CD4-positive, alpha-beta T cell (primary cell): Measurements from ENCODE around the gene TRMT61A. TPM values are rescaled to one million over a fixed set of nuclear protein-coding genes. Genes with fewer than 3 reads are reported as not detected.

Experiments
- ATAC-seq: fragments of 200-7000 bp; cut with Tn5 transposase; one replicate; pipeline ENCODE4 v1.10.0; 2022; ENCODE audit warnings: mild to moderate bottlenecking; ENCODE audit not compliant: poor library complexity
- CTCF ChIA-PET: fragments of 350-600 bp; sonication (Branson Sonifier 250); formaldehyde crosslinking; loops from one replicate; lab custom pipeline; 2021; ENCODE audit warnings: antibody characterized with exemption, inconsistent platforms; lab: Charles Lee
- POLR2A ChIA-PET: fragments of 350-600 bp; sonication (Branson Sonifier 250); formaldehyde crosslinking; loops from one replicate; lab custom pipeline; 2021; ENCODE audit warnings: antibody characterized with exemption, inconsistent platforms; lab: Charles Lee
- DNase-seq, 14 experiments: peaks; one replicate each; pipeline ENCODE4 v3.0.0-alpha.2; 2013 to 2020; ENCODE audit warnings: mixed read lengths in 2 of 14
- H3K27ac ChIP-seq, 2 donors: one replicate each; pipeline versions ENCODE4 v1.5.1 to v1.7.0; 2013; ENCODE audit warnings: low read length in 2 of 2, low read depth in 1 of 2, mild to moderate bottlenecking in 1 of 2
- H3K27me3 ChIP-seq, 2 experiments: 1 replicate in 1 of 2; 2 replicates in 1 of 2; pipeline versions ENCODE4 v1.6.1 to v1.7.0; 2013; ENCODE audit warnings: low read length in 2 of 2, control low read depth in 1 of 2, mild to moderate bottlenecking in 1 of 2, moderate library complexity in 1 of 2; ENCODE audit not compliant: insufficient read depth in 2 of 2, control insufficient read depth in 1 of 2
- H3K36me3 ChIP-seq: one replicate; pipeline ENCODE4 v1.6.1; 2013; ENCODE audit warnings: low read length, control low read depth; ENCODE audit not compliant: insufficient read depth
- H3K4me1 ChIP-seq: one replicate; pipeline ENCODE4 v1.6.1; 2013; ENCODE audit warnings: low read length, control low read depth; ENCODE audit not compliant: insufficient read depth
- H3K4me3 ChIP-seq: one replicate; pipeline ENCODE4 v1.5.1; 2013; ENCODE audit warnings: mild to moderate bottlenecking, low read length, moderate library complexity
- H3K9me3 ChIP-seq, 2 experiments: 1 replicate in 1 of 2; 2 replicates in 1 of 2; pipeline versions ENCODE4 v1.6.1 to v1.7.0; 2013; ENCODE audit warnings: low read length in 2 of 2, mild to moderate bottlenecking in 2 of 2, control low read depth in 1 of 2, moderate library complexity in 1 of 2; ENCODE audit not compliant: control insufficient read depth in 1 of 2, insufficient read depth in 1 of 2
- H3K27ac Mint-ChIP-seq: one replicate; pipeline ENCODE4 v1.8.0; 2020; ENCODE audit warnings: mixed read lengths
- H3K27me3 Mint-ChIP-seq: one replicate; pipeline ENCODE4 v1.8.0; 2021; ENCODE audit warnings: mixed read lengths
- H3K36me3 Mint-ChIP-seq: one replicate; pipeline ENCODE4 v1.8.0; 2021; ENCODE audit warnings: low read depth, mixed read lengths
- H3K4me1 Mint-ChIP-seq: one replicate; pipeline ENCODE4 v1.8.0; 2021; ENCODE audit warnings: low read depth, mixed read lengths
- H3K4me3 Mint-ChIP-seq: one replicate; pipeline ENCODE4 v1.8.0; 2020; ENCODE audit warnings: mild to moderate bottlenecking, mixed read lengths
- H3K9me3 Mint-ChIP-seq: one replicate; pipeline ENCODE4 v1.8.0; 2020; ENCODE audit warnings: mixed read lengths
- CTCF ChIP-seq: fragments of 200-600 bp; IDR thresholded peaks from one replicate; pipeline ENCODE4 v1.8.0; 2022; ENCODE audit warnings: antibody characterized with exemption, mild to moderate bottlenecking
- intact Hi-C, 2 experiments: fragments of 100-400 bp; cut with DNase I in 1 of 2; cut with micrococcal nuclease in 1 of 2; formaldehyde crosslinking; loops; one replicate each; pipeline versions ENCODE4 v1.15.1 to v1.9.0; 2023 to 2025; cut with DNase I, micrococcal nuclease
- total RNA-seq, 174 experiments: library from RNA in 2 of 174; stranded (reverse) in 2 of 174; gene quantifications; one replicate each; pipeline ENCODE4 v1.2.3 and lab custom pipeline; 2021 to 2026

Gene TRMT61A
- total RNA-seq, 2 experiments from 2014 or later, result 9.2 to 9.8 TPM

- no peaks in the 10 kb centered on the region for H3K36me3 ChIP-seq
These were observed 18.5 kb downstream of the TRMT61A start for GRCh38 chr14:103547455-103547940.

GRCh38 chr14:103547941-103548462 lies 19.0 kb downstream of the TRMT61A start:
- ChIA-PET CTCF (interaction anchor here (2.2 to 3.8 kb wide), 2 partner anchors 27 to 29 kb away, joined by 7 to 22 read pairs; no protein-coding TSS in a partner anchor), POLR2A (no interaction called here)
- no peaks in the 10 kb centered on the region for H3K9me3 Mint-ChIP-seq
- Histone ChIP-seq H3K4me3 (no peak overlapping the region), H3K9me3 (no peaks in the 10 kb centered on the region), H3K27me3 (no peaks in the 10 kb centered on the region), H3K4me1 (peaks cover 8% of the 10 kb centered on the region), H3K27ac (no peak overlapping the region), H3K36me3 (no peaks in the 10 kb centered on the region)
- DNase-seq (no peak), ATAC-seq (no peak)
- no peaks in the 10 kb centered on the region for H3K4me1 Mint-ChIP-seq
- TF ChIP-seq CTCF, result no peak
- H3K4me3 Mint-ChIP-seq, result no peak overlapping the region
- H3K27ac Mint-ChIP-seq, result no peak overlapping the region
- H3K36me3 Mint-ChIP-seq, result no peaks in the 10 kb centered on the region
- intact Hi-C loops, result loop anchor here (2.0 to 5.0 kb wide), 2 partner anchors 441 to 443 kb away; no protein-coding TSS in a partner anchor
- no peaks in the 10 kb centered on the region for H3K27me3 Mint-ChIP-seq

More at GRCh38 chr14:103547455-103547940, 18.5 kb downstream of the TRMT61A start:
- Histone ChIP-seq H3K9me3 (no peaks in the 10 kb centered on the region), H3K4me1 (peaks cover 8% of the 10 kb centered on the region), H3K4me3 (no peak overlapping the region), H3K27me3 (peaks cover 0 to 3% of the 10 kb centered on the region in 2 experiments), H3K27ac (no peak overlapping the region)
- DNase-seq (no peak), ATAC-seq (no peak)
- Mint-ChIP-seq H3K4me1 (no peaks in the 10 kb centered on the region), H3K9me3 (no peaks in the 10 kb centered on the region), H3K4me3 (no peak overlapping the region), H3K27ac (no peak overlapping the region), H3K36me3 (no peaks in the 10 kb centered on the region), H3K27me3 (no peaks in the 10 kb centered on the region)
- CTCF ChIA-PET, result interaction anchor here (0.8 to 3.8 kb wide), 4 partner anchors 26 to 48 kb away, joined by 3 to 22 read pairs (median 6); no protein-coding TSS in a partner anchor
- intact Hi-C loops, result loop anchor here (2.0 to 5.0 kb wide), 2 partner anchors 440 to 443 kb away; no protein-coding TSS in a partner anchor
- POLR2A ChIA-PET, result no interaction called here
- no peak for TF ChIP-seq CTCF

GRCh38 chr14:103548463-103549351 lies 19.7 kb downstream of the TRMT61A start:
- H3K27me3 Mint-ChIP-seq, result no peaks in the 10 kb centered on the region
- ChIA-PET POLR2A (no interaction called here), CTCF (interaction anchor here (3.8 kb wide), 1 partner anchor 30 kb away, joined by 22 read pairs; no protein-coding TSS in a partner anchor)
- H3K4me3 ChIP-seq, result no peak overlapping the region
- no peaks in the 10 kb centered on the region for H3K36me3 ChIP-seq
- no peaks in the 10 kb centered on the region for H3K27me3 ChIP-seq
- no peaks in the 10 kb centered on the region for H3K9me3 ChIP-seq
- H3K9me3 Mint-ChIP-seq, result no peaks in the 10 kb centered on the region
- no peaks in the 10 kb centered on the region for H3K4me1 Mint-ChIP-seq
- H3K4me1 ChIP-seq, result peaks cover 8% of the 10 kb centered on the region
- DNase-seq (no peak), ATAC-seq (no peak)
- H3K27ac ChIP-seq, result no peak overlapping the region
- H3K27ac Mint-ChIP-seq, result no peak overlapping the region
- peaks cover under 1% of the 10 kb centered on the region for H3K36me3 Mint-ChIP-seq
- intact Hi-C loops, result loop anchor here in 1 of 2 experiments (5.0 kb wide), 1 partner anchor 441 kb away; no protein-coding TSS in a partner anchor
- no peak for TF ChIP-seq CTCF
- no peak overlapping the region for H3K4me3 Mint-ChIP-seq
